Measurements from ENCODE around the gene FAM107B.
A peak's percentile ranks its signal among the peaks of the same experiment; 100 is the strongest.
"Not testable (repeated sequence)": the region's sequence is repeated elsewhere in the genome, so short reads cannot be mapped to it uniquely, and the experiment has no call there.

Gene FAM107B

DNA sequence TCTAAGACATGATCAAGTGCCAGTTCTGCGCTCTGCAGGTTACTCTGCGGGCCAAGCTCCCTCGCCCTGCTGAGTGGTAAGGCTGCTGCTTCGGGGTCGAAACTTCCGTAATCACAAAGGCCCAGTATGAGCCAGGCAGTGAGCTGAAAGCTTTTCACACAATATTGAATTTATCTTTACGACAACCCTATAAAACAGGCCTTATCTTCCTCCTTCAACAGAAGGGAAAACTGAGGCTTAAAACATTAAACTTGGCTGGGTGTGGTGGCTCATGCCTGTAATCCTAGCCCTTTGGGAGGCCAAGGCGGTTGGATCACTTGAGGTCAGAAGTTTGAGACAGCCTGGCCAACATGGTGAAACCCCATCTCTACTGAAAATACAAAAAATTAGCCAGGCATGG, 83.3 kb downstream of the FAM107B start:
- DNase-seq (ENCODE audit: extremely low read depth, low read depth), result no peak
- TF ChIP-seq, protein P1, sequence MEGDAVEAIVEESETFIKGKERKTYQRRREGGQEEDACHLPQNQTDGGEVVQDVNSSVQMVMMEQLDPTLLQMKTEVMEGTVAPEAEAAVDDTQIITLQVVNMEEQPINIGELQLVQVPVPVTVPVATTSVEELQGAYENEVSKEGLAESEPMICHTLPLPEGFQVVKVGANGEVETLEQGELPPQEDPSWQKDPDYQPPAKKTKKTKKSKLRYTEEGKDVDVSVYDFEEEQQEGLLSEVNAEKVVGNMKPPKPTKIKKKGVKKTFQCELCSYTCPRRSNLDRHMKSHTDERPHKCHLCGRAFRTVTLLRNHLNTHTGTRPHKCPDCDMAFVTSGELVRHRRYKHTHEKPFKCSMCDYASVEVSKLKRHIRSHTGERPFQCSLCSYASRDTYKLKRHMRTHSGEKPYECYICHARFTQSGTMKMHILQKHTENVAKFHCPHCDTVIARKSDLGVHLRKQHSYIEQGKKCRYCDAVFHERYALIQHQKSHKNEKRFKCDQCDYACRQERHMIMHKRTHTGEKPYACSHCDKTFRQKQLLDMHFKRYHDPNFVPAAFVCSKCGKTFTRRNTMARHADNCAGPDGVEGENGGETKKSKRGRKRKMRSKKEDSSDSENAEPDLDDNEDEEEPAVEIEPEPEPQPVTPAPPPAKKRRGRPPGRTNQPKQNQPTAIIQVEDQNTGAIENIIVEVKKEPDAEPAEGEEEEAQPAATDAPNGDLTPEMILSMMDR (IDR thresholded peaks at IDR 0.05; ENCODE audit: low read depth, low read length, missing control alignments), result no peak
- H3K4me3 ChIP-seq (replicated peaks; ENCODE audit: low read depth, low read length), result no peak overlapping the region

DNA sequence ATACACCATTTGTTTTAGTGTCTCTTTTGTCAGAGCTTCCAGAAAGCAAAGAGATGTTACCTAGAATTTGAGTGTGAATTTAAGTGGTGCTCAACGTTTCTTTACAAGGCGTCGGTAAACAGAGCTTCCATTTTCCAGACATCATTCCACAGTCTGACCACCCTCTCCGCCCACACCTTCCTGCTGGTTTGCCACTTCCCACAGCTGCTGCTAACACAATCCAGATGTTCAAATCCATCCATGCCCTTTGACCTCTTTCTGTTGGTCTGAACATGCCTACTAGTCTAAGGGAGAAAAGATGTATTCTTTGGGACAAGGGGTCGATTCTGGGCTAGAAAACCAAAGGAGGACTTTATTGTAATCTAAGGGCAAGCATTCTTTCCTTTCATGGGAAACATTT, 86.1 kb downstream of the FAM107B start:
- DNase-seq (ENCODE audit: extremely low read depth, low read depth), result peak; percentile 95
- no peak overlapping the region for H3K4me3 ChIP-seq (replicated peaks; ENCODE audit: low read depth, low read length)
- TF ChIP-seq, protein P1 (IDR thresholded peaks at IDR 0.05; ENCODE audit: low read depth, low read length, missing control alignments), result no peak

DNA sequence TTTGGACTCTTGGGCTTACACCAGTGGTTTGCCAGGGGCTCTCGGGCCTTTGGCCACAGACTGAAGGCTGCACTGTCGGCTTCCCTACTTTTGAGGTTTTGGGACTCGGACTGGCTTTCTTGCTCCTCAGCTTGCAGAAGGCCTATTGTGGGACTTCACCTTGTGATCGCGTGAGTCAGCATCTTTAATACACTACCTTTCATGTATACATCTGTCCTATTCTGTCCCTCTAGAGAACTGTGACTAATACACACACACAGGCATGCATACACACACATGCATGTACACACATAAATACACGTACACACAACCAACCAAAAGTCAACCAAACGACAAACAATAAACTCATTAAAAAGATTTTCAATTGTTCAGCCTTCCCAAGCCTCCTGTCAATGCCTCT, 86.5 kb downstream of the FAM107B start:
- DNase-seq (ENCODE audit: extremely low read depth, low read depth), result peak; percentile 27
- H3K4me3 ChIP-seq (replicated peaks; ENCODE audit: low read depth, low read length), result not testable (repeated sequence)

DNA sequence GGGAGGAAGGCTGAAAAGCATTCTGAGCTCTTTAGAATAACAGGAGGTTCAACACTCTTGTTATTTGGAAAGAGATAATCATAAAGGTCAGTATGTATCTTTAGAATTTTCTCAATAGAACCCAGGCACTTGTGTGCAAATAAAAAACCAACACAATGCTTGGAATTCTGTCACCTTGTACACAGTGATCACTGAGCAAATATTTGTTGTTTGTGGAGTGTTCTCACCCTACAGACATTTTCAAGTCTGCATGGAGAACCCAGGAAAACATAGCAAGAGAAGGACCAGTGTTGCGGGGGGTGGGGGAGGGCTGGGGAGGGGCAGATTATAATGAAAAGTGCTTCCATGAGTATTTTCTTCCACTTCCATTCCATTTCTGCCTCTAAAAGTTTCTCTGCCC, 87.4 kb downstream of the FAM107B start:
- H3K4me3 ChIP-seq (replicated peaks; ENCODE audit: low read depth, low read length), result no peak overlapping the region
- no peak for DNase-seq (ENCODE audit: extremely low read depth, low read depth)
- TF ChIP-seq, protein P1 (IDR thresholded peaks at IDR 0.05; ENCODE audit: low read depth, low read length, missing control alignments), result no peak

DNA sequence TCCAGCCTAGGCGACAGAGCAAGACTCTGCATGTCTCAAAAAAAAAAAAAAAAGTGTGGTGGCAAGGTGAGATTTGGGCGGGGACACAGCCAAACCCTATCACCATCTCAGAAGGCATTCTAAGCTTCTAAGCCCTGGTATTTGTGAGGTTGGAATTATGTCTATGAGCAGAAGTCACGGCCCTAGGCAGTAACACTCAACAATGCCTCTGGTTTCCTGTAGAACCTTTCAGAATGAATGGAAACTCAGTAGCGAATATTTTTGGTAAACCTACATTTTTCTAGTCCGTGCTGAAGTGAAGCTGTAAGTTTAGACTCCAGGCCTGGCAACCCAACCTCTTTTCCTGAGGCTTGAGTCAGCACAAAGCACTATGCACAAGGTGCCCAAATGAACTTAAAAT, 88.3 kb downstream of the FAM107B start:
- H3K4me3 ChIP-seq (replicated peaks; ENCODE audit: low read depth, low read length), result no peak overlapping the region
- TF ChIP-seq, protein P1 (IDR thresholded peaks at IDR 0.05; ENCODE audit: low read depth, low read length, missing control alignments), result no peak
- DNase-seq (ENCODE audit: extremely low read depth, low read depth), result no peak

DNA sequence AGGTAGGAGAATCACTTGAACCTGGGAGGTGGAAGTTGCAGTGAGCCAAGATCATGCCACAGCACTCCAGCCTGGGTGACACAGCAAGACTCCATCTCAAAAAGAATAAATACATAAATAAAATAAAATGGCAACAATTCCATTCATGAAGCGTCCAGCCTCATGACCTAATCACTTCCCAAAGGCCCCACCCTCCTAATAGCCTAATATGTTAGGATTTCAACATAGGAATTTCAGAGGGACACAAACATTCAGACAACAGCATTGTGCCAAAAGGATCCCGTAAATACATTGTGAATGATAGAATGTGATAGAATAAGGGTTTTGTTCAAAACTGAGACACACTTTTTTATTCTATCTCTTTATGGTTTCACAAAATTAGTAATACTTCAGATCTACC, 90.3 kb downstream of the FAM107B start:
- TF ChIP-seq, protein P1 (IDR thresholded peaks at IDR 0.05; ENCODE audit: low read depth, low read length, missing control alignments), result no peak
- H3K4me3 ChIP-seq (replicated peaks; ENCODE audit: low read depth, low read length), result no peak overlapping the region
- DNase-seq (ENCODE audit: extremely low read depth, low read depth), result no peak

DNA sequence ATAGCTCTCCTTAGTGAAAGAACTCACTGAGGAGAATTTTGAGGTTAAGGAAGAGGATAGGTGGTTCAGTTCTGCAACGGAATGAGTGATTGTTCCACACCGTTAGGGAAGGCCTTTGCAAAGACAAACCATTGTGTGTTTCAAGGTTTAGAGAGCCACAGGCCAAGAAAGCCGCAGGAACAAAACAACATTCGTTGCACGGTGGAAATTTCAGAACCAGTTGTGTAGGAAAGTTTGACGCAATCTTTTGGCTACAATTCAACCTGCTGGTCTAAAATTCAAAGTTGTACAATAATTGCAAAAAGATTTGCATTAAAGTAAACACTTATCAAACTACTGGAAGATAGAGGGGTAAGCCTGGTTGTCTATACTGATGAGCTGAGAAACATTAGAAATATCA, 91.4 kb downstream of the FAM107B start:
- no peak for DNase-seq (ENCODE audit: extremely low read depth, low read depth)
- TF ChIP-seq, protein P1 (IDR thresholded peaks at IDR 0.05; ENCODE audit: low read depth, low read length, missing control alignments), result no peak
- H3K4me3 ChIP-seq (replicated peaks; ENCODE audit: low read depth, low read length), result no peak overlapping the region

Measured in HFF-Myc (cell line).